Ishikawa (cell line): ENCODE results near the gene CALN1.

Experiments used
- EP300 ChIP-seq: IDR thresholded peaks from 2 replicates; pipeline ENCODE4 v1.6.1; 2012; ENCODE audit warnings: borderline replicate concordance
- FOXM1 ChIP-seq: IDR thresholded peaks from 2 replicates; pipeline ENCODE4 v1.6.1; 2012; ENCODE audit warnings: low read depth, borderline replicate concordance
- TAF1 ChIP-seq: IDR thresholded peaks from 2 replicates; pipeline ENCODE4 v1.6.1; 2012; ENCODE audit warnings: low read depth, mild to moderate bottlenecking
- TF ChIP-seq, protein P1 (sequence below): IDR thresholded peaks from 2 replicates; pipeline ENCODE4 v1.6.1; 2012
- TF ChIP-seq, protein P2 (sequence below): IDR thresholded peaks from 2 replicates; pipeline ENCODE4 v1.6.1; 2012; ENCODE audit warnings: low read depth, mild to moderate bottlenecking

DNA sequence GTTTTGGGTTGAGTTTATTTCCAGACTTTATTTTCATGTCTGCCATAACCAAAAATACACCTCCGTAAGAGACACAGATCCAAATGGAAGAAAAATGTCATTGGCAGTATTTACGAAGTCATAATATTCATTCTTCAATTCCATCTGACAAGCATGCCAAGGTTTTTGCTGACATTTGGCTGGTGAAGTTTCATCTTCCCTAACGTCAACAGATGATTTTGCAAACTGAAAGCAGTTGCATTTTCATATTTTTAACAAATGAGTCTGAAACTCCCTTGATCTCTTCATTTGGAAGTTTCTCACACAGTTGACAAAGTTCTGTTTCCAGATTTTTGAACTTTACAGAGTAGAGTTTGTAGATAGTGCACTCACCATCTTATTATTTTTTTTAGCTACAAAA, 114.5 kb downstream of the CALN1 start:
- TF ChIP-seq FOXM1, result no peak
- no peak for TF ChIP-seq EP300
- TF ChIP-seq, protein P1, sequence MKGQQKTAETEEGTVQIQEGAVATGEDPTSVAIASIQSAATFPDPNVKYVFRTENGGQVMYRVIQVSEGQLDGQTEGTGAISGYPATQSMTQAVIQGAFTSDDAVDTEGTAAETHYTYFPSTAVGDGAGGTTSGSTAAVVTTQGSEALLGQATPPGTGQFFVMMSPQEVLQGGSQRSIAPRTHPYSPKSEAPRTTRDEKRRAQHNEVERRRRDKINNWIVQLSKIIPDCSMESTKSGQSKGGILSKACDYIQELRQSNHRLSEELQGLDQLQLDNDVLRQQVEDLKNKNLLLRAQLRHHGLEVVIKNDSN, result no peak
- TF ChIP-seq, protein P2, sequence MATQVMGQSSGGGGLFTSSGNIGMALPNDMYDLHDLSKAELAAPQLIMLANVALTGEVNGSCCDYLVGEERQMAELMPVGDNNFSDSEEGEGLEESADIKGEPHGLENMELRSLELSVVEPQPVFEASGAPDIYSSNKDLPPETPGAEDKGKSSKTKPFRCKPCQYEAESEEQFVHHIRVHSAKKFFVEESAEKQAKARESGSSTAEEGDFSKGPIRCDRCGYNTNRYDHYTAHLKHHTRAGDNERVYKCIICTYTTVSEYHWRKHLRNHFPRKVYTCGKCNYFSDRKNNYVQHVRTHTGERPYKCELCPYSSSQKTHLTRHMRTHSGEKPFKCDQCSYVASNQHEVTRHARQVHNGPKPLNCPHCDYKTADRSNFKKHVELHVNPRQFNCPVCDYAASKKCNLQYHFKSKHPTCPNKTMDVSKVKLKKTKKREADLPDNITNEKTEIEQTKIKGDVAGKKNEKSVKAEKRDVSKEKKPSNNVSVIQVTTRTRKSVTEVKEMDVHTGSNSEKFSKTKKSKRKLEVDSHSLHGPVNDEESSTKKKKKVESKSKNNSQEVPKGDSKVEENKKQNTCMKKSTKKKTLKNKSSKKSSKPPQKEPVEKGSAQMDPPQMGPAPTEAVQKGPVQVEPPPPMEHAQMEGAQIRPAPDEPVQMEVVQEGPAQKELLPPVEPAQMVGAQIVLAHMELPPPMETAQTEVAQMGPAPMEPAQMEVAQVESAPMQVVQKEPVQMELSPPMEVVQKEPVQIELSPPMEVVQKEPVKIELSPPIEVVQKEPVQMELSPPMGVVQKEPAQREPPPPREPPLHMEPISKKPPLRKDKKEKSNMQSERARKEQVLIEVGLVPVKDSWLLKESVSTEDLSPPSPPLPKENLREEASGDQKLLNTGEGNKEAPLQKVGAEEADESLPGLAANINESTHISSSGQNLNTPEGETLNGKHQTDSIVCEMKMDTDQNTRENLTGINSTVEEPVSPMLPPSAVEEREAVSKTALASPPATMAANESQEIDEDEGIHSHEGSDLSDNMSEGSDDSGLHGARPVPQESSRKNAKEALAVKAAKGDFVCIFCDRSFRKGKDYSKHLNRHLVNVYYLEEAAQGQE, result no peak
- TF ChIP-seq TAF1, result no peak
